Hepatocyte (in vitro differentiated cells): ENCODE results near the gene ACAD9. TPM values are rescaled to one million over a fixed set of nuclear protein-coding genes. Genes with fewer than 3 reads are reported as not detected.

Experiments
- DNase-seq: peaks from one replicate; pipeline ENCODE4 v3.0.0-alpha.2; 2016; ENCODE audit warnings: low spot score
- H2AFZ ChIP-seq: fragments of 200-600 bp; sonication (generic); 2 replicates; pipeline ENCODE4 v1.6.0; 2016; ENCODE audit warnings: antibody characterized with exemption, mild to moderate bottlenecking
- H3K27ac ChIP-seq: fragments of 200-600 bp; sonication (generic); 2 replicates; pipeline ENCODE4 v1.5.1; 2016; ENCODE audit warnings: mild to moderate bottlenecking
- H3K27me3 ChIP-seq: fragments of 200-600 bp; sonication (generic); 2 replicates; pipeline ENCODE4 v1.6.1; 2016
- H3K36me3 ChIP-seq: fragments of 200-600 bp; sonication (generic); replicated peaks from 2 replicates; pipeline ENCODE4 v1.5.1; 2016; ENCODE audit warnings: low read depth; ENCODE audit not compliant: insufficient read depth
- H3K4me1 ChIP-seq: fragments of 200-600 bp; sonication (generic); 2 replicates; pipeline ENCODE4 v1.5.1; 2016; ENCODE audit warnings: mild to moderate bottlenecking, moderate library complexity; ENCODE audit not compliant: insufficient read depth
- H3K4me2 ChIP-seq: fragments of 200-600 bp; sonication (generic); 2 replicates; pipeline ENCODE4 v1.6.0; 2016
- H3K4me3 ChIP-seq: fragments of 200-600 bp; sonication (generic); 2 replicates; pipeline ENCODE4 v1.5.1; 2016; ENCODE audit warnings: mild to moderate bottlenecking
- H3K79me2 ChIP-seq: fragments of 200-600 bp; sonication (generic); 2 replicates; pipeline ENCODE4 v1.6.0; 2017; ENCODE audit warnings: mild to moderate bottlenecking
- H3K9me2 ChIP-seq: fragments of 200-600 bp; sonication (generic); replicated peaks from 2 replicates; pipeline ENCODE4 v1.6.0; 2017; ENCODE audit warnings: mild to moderate bottlenecking; ENCODE audit not compliant: insufficient read depth
- H3K9me3 ChIP-seq: fragments of 200-600 bp; sonication (generic); 2 replicates; pipeline ENCODE4 v1.5.1; 2016; ENCODE audit warnings: low read depth, mild to moderate bottlenecking
- H4K20me1 ChIP-seq: fragments of 200-600 bp; sonication (generic); 2 replicates; pipeline ENCODE4 v1.6.0; 2016; ENCODE audit warnings: mild to moderate bottlenecking; ENCODE audit not compliant: insufficient read depth, poor library complexity, severe bottlenecking
- CTCF ChIP-seq: fragments of 200-600 bp; sonication (generic); IDR thresholded peaks from 2 replicates; pipeline ENCODE4 v1.5.1; 2016; ENCODE audit warnings: antibody characterized with exemption, mild to moderate bottlenecking; ENCODE audit not compliant: poor library complexity
- EZH2 ChIP-seq: fragments of 200-600 bp; sonication (generic); IDR thresholded peaks from 2 replicates; pipeline ENCODE4 v1.6.1; 2016; ENCODE audit warnings: antibody characterized with exemption, mild to moderate bottlenecking, borderline replicate concordance
- EZH2phosphoT487 ChIP-seq: fragments of 200-600 bp; sonication (generic); IDR thresholded peaks from one replicate; pipeline ENCODE4 v1.6.1; 2018; ENCODE audit warnings: antibody characterized with exemption, mild to moderate bottlenecking, low read depth, moderate library complexity; ENCODE audit not compliant: unreplicated experiment, severe bottlenecking
- WGBS: methylation state at CpG from one replicate; pipeline ENCODE4 v1.1.6; 2016; ENCODE audit warnings: low lambda C conversion rate; ENCODE audit errors: missing lambda C conversion rate; 5-methylcytosine and 5-hydroxymethylcytosine counted together
- polyA plus RNA-seq: library from polyadenylated mRNA; unstranded; fragments of >200 nt; fragmentation: Nextera tagmentation; extraction: Ambion mirVana; gene quantifications from 2 replicates; pipeline ENCODE4 v1.2.1, GENCODE V29; 2016
- total RNA-seq: library from RNA; depleted of rRNA; stranded (reverse); fragments of >200 nt; gene quantifications from 2 replicates; pipeline ENCODE4 v1.2.3, GENCODE V29; 2014

ACAD9 gene
- total and polyA plus RNA-seq, 2 experiments from 2014 or later: 32.0 to 33.8 TPM

- no peak overlapping the region for H3K4me2 ChIP-seq
- TF ChIP-seq EZH2: no peak
- no peak for TF ChIP-seq EZH2phosphoT487
- no peak for TF ChIP-seq CTCF
- no peak overlapping the region for H2AFZ ChIP-seq
- H4K20me1 ChIP-seq: no peaks in the 10 kb centered on the region
- no peaks in the 10 kb centered on the region for H3K4me1 ChIP-seq
- WGBS: 82% methylated on average over 2 of the region's 2 CpGs
- no peak overlapping the region for H3K4me3 ChIP-seq
- no peaks in the 10 kb centered on the region for H3K9me2 ChIP-seq
- H3K27ac ChIP-seq: no peak overlapping the region
- no peaks in the 10 kb centered on the region for H3K79me2 ChIP-seq
- no peaks in the 10 kb centered on the region for H3K9me3 ChIP-seq
- no peak for DNase-seq
- no peaks in the 10 kb centered on the region for H3K27me3 ChIP-seq
- H3K36me3 ChIP-seq: no peaks in the 10 kb centered on the region
Measured at GRCh38 chr3:128935922-128936321, 56.5 kb downstream of the ACAD9 start.

- H3K27me3 ChIP-seq: no peaks in the 10 kb centered on the region
- DNase-seq: no peak
Measured at GRCh38 chr3:128936341-128936740, 56.9 kb downstream of the ACAD9 start.

GRCh38 chr3:128940252-128940651 lies 60.8 kb downstream of the ACAD9 start:
- Histone ChIP-seq H3K9me3 (no peaks in the 10 kb centered on the region), H3K4me3 (no peak overlapping the region), H3K36me3 (no peaks in the 10 kb centered on the region), H3K27me3 (no peaks in the 10 kb centered on the region), H3K79me2 (no peaks in the 10 kb centered on the region), H4K20me1 (no peaks in the 10 kb centered on the region), H3K4me1 (no peaks in the 10 kb centered on the region), H2AFZ (no peak overlapping the region), H3K9me2 (no peaks in the 10 kb centered on the region), H3K27ac (no peak overlapping the region), H3K4me2 (no peak overlapping the region)
- 90% methylated on average over 1 of the region's 1 CpG for whole genome bisulfite sequencing
- no peak for TF ChIP-seq CTCF
- TF ChIP-seq EZH2phosphoT487: no peak
- TF ChIP-seq EZH2: no peak
- DNase-seq: no peak

More at GRCh38 chr3:128936341-128936740, 56.9 kb downstream of the ACAD9 start:
- WGBS: 58% methylated on average over 4 of the region's 4 CpGs
- no peaks in the 10 kb centered on the region for H3K79me2 ChIP-seq
- H3K4me3 ChIP-seq: no peak overlapping the region
- no peak overlapping the region for H3K4me2 ChIP-seq
- TF ChIP-seq EZH2phosphoT487: no peak
- TF ChIP-seq EZH2: no peak
- TF ChIP-seq CTCF: no peak
- no peaks in the 10 kb centered on the region for H3K9me3 ChIP-seq
- H3K9me2 ChIP-seq: no peaks in the 10 kb centered on the region
- no peak overlapping the region for H3K27ac ChIP-seq
- no peaks in the 10 kb centered on the region for H3K4me1 ChIP-seq
- no peak overlapping the region for H2AFZ ChIP-seq
- no peaks in the 10 kb centered on the region for H3K36me3 ChIP-seq
- no peaks in the 10 kb centered on the region for H4K20me1 ChIP-seq
